Keratinocyte (primary cell): ENCODE data around the gene TSC22D4. TPM values are rescaled to one million over a fixed set of nuclear protein-coding genes. Genes with fewer than 3 reads are reported as not detected.

ENCODE experiments used
- DNase-seq: peaks from one replicate; pipeline ENCODE4 v3.0.0-alpha.2; 2011; ENCODE audit warnings: low read depth, missing footprints, low spot score
- FAIRE-seq: peaks from 2 replicates; lab custom pipeline; 2011; peaks lifted over from hg19 to GRCh38; lab: Jason Lieb, UNC
- H2AFZ ChIP-seq: 2 replicates; pipeline ENCODE4 v1.6.0; 2012; ENCODE audit warnings: low read length, control low read depth, inconsistent platforms; ENCODE audit not compliant: control insufficient read depth
- H3K27ac ChIP-seq: 2 replicates; pipeline ENCODE4 v1.5.1; 2011; ENCODE audit warnings: low read length; ENCODE audit not compliant: control insufficient read depth, insufficient read depth
- H3K27me3 ChIP-seq: 3 replicates; pipeline ENCODE4 v1.6.0; 2011; ENCODE audit warnings: low read length; ENCODE audit not compliant: control insufficient read depth, insufficient read depth; ENCODE audit errors: extremely low read depth
- H3K36me3 ChIP-seq, 2 experiments: 2 replicates in 1 of 2; 3 replicates in 1 of 2; pipeline ENCODE4 v1.5.1; 2011; ENCODE audit warnings: low read length in 2 of 2, mild to moderate bottlenecking in 1 of 2; ENCODE audit not compliant: control insufficient read depth in 2 of 2, insufficient read depth in 2 of 2; ENCODE audit errors: extremely low read depth in 1 of 2
- H3K4me1 ChIP-seq: 3 replicates; pipeline ENCODE4 v1.5.1; 2011; ENCODE audit warnings: low read length; ENCODE audit not compliant: control insufficient read depth, insufficient read depth; ENCODE audit errors: extremely low read depth
- H3K4me2 ChIP-seq: 3 replicates; pipeline ENCODE4 v1.6.0; 2011; ENCODE audit warnings: low read depth, low read length; ENCODE audit not compliant: control insufficient read depth, insufficient read depth; ENCODE audit errors: extremely low read depth
- H3K4me3 ChIP-seq, 3 experiments: fragments of 200-600 bp in 1 of 3; sonication (generic) in 1 of 3; 2 replicates in 2 of 3; 3 replicates in 1 of 3; pipeline ENCODE4 v1.5.1; 2011 to 2016; ENCODE audit warnings: low read length in 3 of 3, mild to moderate bottlenecking in 3 of 3, control low read depth in 2 of 3, inconsistent platforms in 1 of 3, low read depth in 1 of 3, mixed read lengths in 1 of 3, mixed run types in 1 of 3, moderate library complexity in 1 of 3; ENCODE audit not compliant: control insufficient read depth in 2 of 3, insufficient read depth in 2 of 3; ENCODE audit errors: extremely low read depth in 1 of 3
- H3K79me2 ChIP-seq: 2 replicates; pipeline ENCODE4 v1.6.0; 2012; ENCODE audit warnings: low read length; ENCODE audit not compliant: control insufficient read depth, insufficient read depth
- H3K9ac ChIP-seq: 3 replicates; pipeline ENCODE4 v1.6.0; 2011; ENCODE audit warnings: low read length; ENCODE audit not compliant: control insufficient read depth, insufficient read depth; ENCODE audit errors: extremely low read depth
- H3K9me1 ChIP-seq: 3 replicates; pipeline ENCODE4 v1.6.0; 2011; ENCODE audit warnings: low read length; ENCODE audit not compliant: control insufficient read depth, insufficient read depth; ENCODE audit errors: extremely low read depth
- H3K9me3 ChIP-seq: 2 replicates; pipeline ENCODE4 v1.5.1; 2012; ENCODE audit warnings: low read depth, low read length; ENCODE audit not compliant: control insufficient read depth
- H4K20me1 ChIP-seq: 3 replicates; pipeline ENCODE4 v1.6.0; 2011; ENCODE audit warnings: low read length; ENCODE audit not compliant: control insufficient read depth, insufficient read depth; ENCODE audit errors: extremely low read depth
- EZH2 ChIP-seq: IDR thresholded peaks from one replicate; pipeline ENCODE4 v1.6.1; 2012; ENCODE audit warnings: inconsistent platforms, mild to moderate bottlenecking, low read length, moderate library complexity
- dilution Hi-C: fragments of 300-500 bp; cut with MboI; formaldehyde crosslinking; loops from one replicate; pipeline ENCODE4 v1.7.0; 2020; ENCODE audit warnings: low sequenced_read_pairs; ENCODE audit not compliant: extremely low pct_ligation_motif_present
- polyA plus RNA-seq, 5 experiments: library from polyadenylated mRNA; depleted of rRNA in 3 of 5; stranded (reverse) in 3 of 5; stranded (forward) in 1 of 5; unstranded in 1 of 5; fragments of >200 nt; gene quantifications; 1 replicate in 1 of 5; 2 replicates in 3 of 5; 3 replicates in 1 of 5; pipeline versions ENCODE4 v1.2.1 to v1.2.3, GENCODE V29; 2011 to 2012; ENCODE audit warnings: missing spikeins in 2 of 5, low read depth in 1 of 5, low replicate concordance in 1 of 5
- TF ChIP-seq, protein P1 (sequence below), 3 experiments: IDR thresholded peaks in 1 of 3; conservative IDR thresholded peaks in 1 of 3; optimal IDR thresholded peaks in 1 of 3; 2 replicates in 2 of 3; 3 replicates in 1 of 3; pipeline versions ENCODE3 to v1.5.1; 2011; ENCODE audit warnings: low read length in 3 of 3, mild to moderate bottlenecking in 3 of 3, moderate library complexity in 2 of 3, control low read depth in 1 of 3, inconsistent platforms in 1 of 3; ENCODE audit not compliant: insufficient read depth in 2 of 3; ENCODE audit errors: extremely low read depth in 1 of 3

Gene TSC22D4
- polyA plus RNA-seq, 1 donor (not counting 4 experiments of a cell fraction or from before 2014, with no cell fraction given), result 8.4 TPM

- Histone ChIP-seq H3K36me3 (peaks cover 11 to 20% of the 10 kb centered on the region in 2 experiments), H3K9me3 (no peaks in the 10 kb centered on the region), H3K27me3 (no peaks in the 10 kb centered on the region), H3K4me1 (no peaks in the 10 kb centered on the region), H3K79me2 (no peaks in the 10 kb centered on the region), H2AFZ (no peak within 1 kb of the TSS), H3K4me3 (no peak within 1 kb of the TSS), H3K27ac (no peak within 1 kb of the TSS), H4K20me1 (no peaks in the 10 kb centered on the region), H3K9ac (no peak within 1 kb of the TSS), H3K9me1 (no peaks in the 10 kb centered on the region), H3K4me2 (no peak within 1 kb of the TSS)
- FAIRE-seq (no peak), DNase-seq (no peak)
- dilution Hi-C loops, result no loop called here
- no peak for TF ChIP-seq EZH2
- TF ChIP-seq, protein P1, sequence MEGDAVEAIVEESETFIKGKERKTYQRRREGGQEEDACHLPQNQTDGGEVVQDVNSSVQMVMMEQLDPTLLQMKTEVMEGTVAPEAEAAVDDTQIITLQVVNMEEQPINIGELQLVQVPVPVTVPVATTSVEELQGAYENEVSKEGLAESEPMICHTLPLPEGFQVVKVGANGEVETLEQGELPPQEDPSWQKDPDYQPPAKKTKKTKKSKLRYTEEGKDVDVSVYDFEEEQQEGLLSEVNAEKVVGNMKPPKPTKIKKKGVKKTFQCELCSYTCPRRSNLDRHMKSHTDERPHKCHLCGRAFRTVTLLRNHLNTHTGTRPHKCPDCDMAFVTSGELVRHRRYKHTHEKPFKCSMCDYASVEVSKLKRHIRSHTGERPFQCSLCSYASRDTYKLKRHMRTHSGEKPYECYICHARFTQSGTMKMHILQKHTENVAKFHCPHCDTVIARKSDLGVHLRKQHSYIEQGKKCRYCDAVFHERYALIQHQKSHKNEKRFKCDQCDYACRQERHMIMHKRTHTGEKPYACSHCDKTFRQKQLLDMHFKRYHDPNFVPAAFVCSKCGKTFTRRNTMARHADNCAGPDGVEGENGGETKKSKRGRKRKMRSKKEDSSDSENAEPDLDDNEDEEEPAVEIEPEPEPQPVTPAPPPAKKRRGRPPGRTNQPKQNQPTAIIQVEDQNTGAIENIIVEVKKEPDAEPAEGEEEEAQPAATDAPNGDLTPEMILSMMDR (optimal IDR thresholded peaks at IDR 0.05 in 1 of 3, IDR thresholded peaks at IDR 0.05 in 1 of 3, conservative IDR thresholded peaks at IDR 0.05 in 1 of 3; ENCODE audit: extremely low read depth in 1 of 3, insufficient read depth in 2 of 3, low read length in 3 of 3), result no peak
Observed at GRCh38 chr7:100464210-100464660, 14.8 kb downstream of the TSC22D4 start, which contains the start of gene SPACDR. SPACDR (minus strand) TSS chr7:100464260; CDS start chr7:100464025, 235 bp downstream.

- TF ChIP-seq EZH2, result no peak
- TF ChIP-seq, protein P1 (optimal IDR thresholded peaks at IDR 0.05 in 1 of 3, IDR thresholded peaks at IDR 0.05 in 1 of 3, conservative IDR thresholded peaks at IDR 0.05 in 1 of 3; ENCODE audit: extremely low read depth in 1 of 3, insufficient read depth in 2 of 3, low read length in 3 of 3), result no peak
- FAIRE-seq, result no peak
- Histone ChIP-seq H3K4me1 (no peaks in the 10 kb centered on the region), H3K9ac (no peak overlapping the region), H3K27ac (no peak overlapping the region), H2AFZ (no peak overlapping the region), H4K20me1 (no peaks in the 10 kb centered on the region), H3K9me1 (no peaks in the 10 kb centered on the region), H3K4me3 (no peak overlapping the region), H3K36me3 (peaks cover 0 to 6% of the 10 kb centered on the region in 2 experiments), H3K27me3 (no peaks in the 10 kb centered on the region), H3K79me2 (no peaks in the 10 kb centered on the region), H3K9me3 (no peaks in the 10 kb centered on the region), H3K4me2 (no peak overlapping the region)
- DNase-seq, result no peak
- dilution Hi-C loops, result no loop called here
Observed at GRCh38 chr7:100457033-100457432, 22.0 kb downstream of the TSC22D4 start.
